HepG2 (cell line): Measurements from ENCODE around the gene NFS1. TPM values are rescaled to one million over a fixed set of nuclear protein-coding genes. Genes with fewer than 3 reads are reported as not detected.
A peak's percentile ranks its signal among the peaks of the same experiment; 100 is the strongest.

Experiments used
- FOXK2 ChIP-seq: fragments of 450-650 bp; IDR thresholded peaks from 2 replicates; pipeline ENCODE4 v1.6.1; 2016
- GABPB1 ChIP-seq: IDR thresholded peaks from 2 replicates; pipeline ENCODE4 v1.6.1; 2016; ENCODE audit warnings: mild to moderate bottlenecking, missing genetic modification reagents, moderate library complexity, missing compliant biosample characterization
- GFI1 ChIP-seq: sonication (generic); formaldehyde crosslinking; IDR thresholded peaks from 2 replicates; pipeline ENCODE4 v1.5.0; 2020; ENCODE audit warnings: missing genetic modification reagents, mild to moderate bottlenecking, borderline replicate concordance
- HNRNPK ChIP-seq: fragments of 200-400 bp; formaldehyde crosslinking; IDR thresholded peaks from 2 replicates; pipeline ENCODE4 v1.6.1; 2018; ENCODE audit warnings: low read length, low read depth, moderate library complexity, mild to moderate bottlenecking; ENCODE audit not compliant: poor library complexity, severe bottlenecking
- MATR3 ChIP-seq: sonication (generic); formaldehyde crosslinking; IDR thresholded peaks from 2 replicates; pipeline ENCODE4 v1.4.0; 2020; ENCODE audit warnings: missing genetic modification reagents
- MEIS2 ChIP-seq: sonication (generic); formaldehyde crosslinking; IDR thresholded peaks from 2 replicates; pipeline ENCODE4 v1.9.0; 2021; ENCODE audit warnings: mild to moderate bottlenecking, missing genetic modification reagents
- NR2F6 ChIP-seq, 2 experiments: IDR thresholded peaks; 2 replicates each; pipeline ENCODE4 v1.6.1; 2016; ENCODE audit warnings: antibody characterized with exemption in 1 of 2, mild to moderate bottlenecking in 1 of 2
- PRMT3 ChIP-seq: sonication (generic); formaldehyde crosslinking; IDR thresholded peaks from 2 replicates; pipeline ENCODE4 v1.8.1; 2022; ENCODE audit warnings: low read depth, mild to moderate bottlenecking, moderate library complexity, missing genetic modification reagents, borderline replicate concordance
- SETDB1 ChIP-seq: sonication (generic); formaldehyde crosslinking; IDR thresholded peaks from 2 replicates; pipeline ENCODE4 v1.5.1; 2020; ENCODE audit warnings: missing genetic modification reagents, mild to moderate bottlenecking, borderline replicate concordance
- TBX2 ChIP-seq: sonication (generic); formaldehyde crosslinking; IDR thresholded peaks from 2 replicates; pipeline ENCODE4 v1.5.0; 2020; ENCODE audit warnings: missing genetic modification reagents, mild to moderate bottlenecking, borderline replicate concordance
- TFE3 ChIP-seq: IDR thresholded peaks from 2 replicates; pipeline ENCODE4 v1.6.1; 2016
- TMF1 ChIP-seq: sonication (generic); formaldehyde crosslinking; IDR thresholded peaks from 2 replicates; pipeline ENCODE4 v1.8.1; 2022; ENCODE audit warnings: low read depth, missing genetic modification reagents
- ZNF160 ChIP-seq: sonication (generic); formaldehyde crosslinking; IDR thresholded peaks from 2 replicates; pipeline ENCODE4 v1.8.0; 2022; ENCODE audit warnings: mild to moderate bottlenecking, inconsistent platforms, missing genetic modification reagents
- ZNF343 ChIP-seq: sonication (generic); formaldehyde crosslinking; IDR thresholded peaks from 2 replicates; pipeline ENCODE4 v1.4.0; 2020; ENCODE audit warnings: mild to moderate bottlenecking, missing genetic modification reagents
- ZNF83 ChIP-seq: sonication (generic); formaldehyde crosslinking; IDR thresholded peaks from 2 replicates; pipeline ENCODE4 v1.4.0; 2020; ENCODE audit warnings: missing genetic modification reagents, mild to moderate bottlenecking, borderline replicate concordance
- ZNF850 ChIP-seq: sonication (generic); formaldehyde crosslinking; conservative IDR thresholded peaks from 2 replicates; pipeline ENCODE4 v1.9.0; 2021; ENCODE audit warnings: mild to moderate bottlenecking, missing genetic modification reagents
- polyA plus RNA-seq, 8 experiments: library from polyadenylated mRNA; depleted of rRNA in 3 of 8; stranded (reverse) in 7 of 8; unstranded in 1 of 8; fragments of >200 nt; fragmentation: Illumina TruSeq in 4 of 8; extraction: Trizol in 4 of 8; gene quantifications; 2 replicates each; pipeline versions ENCODE4 v1.2.1 to v1.2.3, GENCODE V29; 2011 to 2016; ENCODE audit warnings: low read depth in 4 of 8, missing spikeins in 1 of 8, mixed read lengths in 1 of 8; ENCODE audit not compliant: insufficient read depth in 1 of 8
- total RNA-seq, 5 experiments: library from RNA; depleted of rRNA; stranded (reverse); fragments of >200 nt; fragmentation: Illumina TruSeq; extraction: Trizol; gene quantifications; 2 replicates each; pipeline ENCODE4 v1.2.3, GENCODE V29; 2016; ENCODE audit warnings: low read depth in 1 of 5
- TF ChIP-seq, protein P1 (sequence below): sonication (generic); formaldehyde crosslinking; conservative IDR thresholded peaks from 2 replicates; pipeline ENCODE4 v1.4.0; 2020; ENCODE audit warnings: mild to moderate bottlenecking, missing genetic modification reagents, moderate library complexity
- TF ChIP-seq, protein P2 (sequence below): sonication (generic); formaldehyde crosslinking; IDR thresholded peaks from 2 replicates; pipeline ENCODE4 v1.4.0; 2020; ENCODE audit warnings: missing genetic modification reagents
- TF ChIP-seq, protein P3 (sequence below): IDR thresholded peaks from 2 replicates; pipeline ENCODE4 v1.6.1; 2016; ENCODE audit warnings: low read depth, borderline replicate concordance
- TF ChIP-seq, protein P4 (sequence below): IDR thresholded peaks from 2 replicates; pipeline ENCODE4 v1.6.1; 2016; ENCODE audit warnings: missing compliant biosample characterization, missing genetic modification reagents, borderline replicate concordance

Gene NFS1
- total and polyA plus RNA-seq, 2 of the 13 experiments (the other 11 are each of a cell fraction or from before 2014, with no cell fraction given), result 65.9 to 88.1 TPM

GRCh38 chr20:35619196-35620095 is 79.7 kb downstream of the NFS1 start (continued):
- TF ChIP-seq ZNF83 (CRISPR knock-in tag) (peak; percentile 83; the same call in 1 of the 2 replicates), GFI1 (CRISPR knock-in tag) (peak; percentile 38; the same call in 1 of the 2 replicates), TMF1 (CRISPR knock-in tag) (0 out of 2 replicates have a peak, but pooled peaks have one; percentile 95), HNRNPK (peak; percentile 42), ZNF850 (CRISPR knock-in tag) (no peak), NR2F6 (IDR thresholded peaks at IDR 0.05) (peak; percentile 58; the same call in 1 of the 2 replicates), NR2F6 (CRISPR knock-in tag; IDR thresholded peaks at IDR 0.05) (peak; percentile 55; the same call in 1 of the 2 replicates), ZNF343 (CRISPR knock-in tag) (peak; percentile 81; the same call in 1 of the 2 replicates), GABPB1 (peak; percentile 83), MATR3 (CRISPR knock-in tag) (no peak), SETDB1 (CRISPR knock-in tag) (0 out of 2 replicates have a peak, but pooled peaks have one; percentile 31), ZNF160 (peak; percentile 91; the same call in 1 of the 2 replicates), MEIS2 (CRISPR knock-in tag) (peak; percentile 86; the same call in 1 of the 2 replicates), PRMT3 (CRISPR knock-in tag) (peak; percentile 77; the same call in 1 of the 2 replicates), TBX2 (peak; percentile 90), FOXK2 (no peak), TFE3 (CRISPR knock-in tag) (peak; percentile 70; the same call in 1 of the 2 replicates)
- TF ChIP-seq, protein P1, sequence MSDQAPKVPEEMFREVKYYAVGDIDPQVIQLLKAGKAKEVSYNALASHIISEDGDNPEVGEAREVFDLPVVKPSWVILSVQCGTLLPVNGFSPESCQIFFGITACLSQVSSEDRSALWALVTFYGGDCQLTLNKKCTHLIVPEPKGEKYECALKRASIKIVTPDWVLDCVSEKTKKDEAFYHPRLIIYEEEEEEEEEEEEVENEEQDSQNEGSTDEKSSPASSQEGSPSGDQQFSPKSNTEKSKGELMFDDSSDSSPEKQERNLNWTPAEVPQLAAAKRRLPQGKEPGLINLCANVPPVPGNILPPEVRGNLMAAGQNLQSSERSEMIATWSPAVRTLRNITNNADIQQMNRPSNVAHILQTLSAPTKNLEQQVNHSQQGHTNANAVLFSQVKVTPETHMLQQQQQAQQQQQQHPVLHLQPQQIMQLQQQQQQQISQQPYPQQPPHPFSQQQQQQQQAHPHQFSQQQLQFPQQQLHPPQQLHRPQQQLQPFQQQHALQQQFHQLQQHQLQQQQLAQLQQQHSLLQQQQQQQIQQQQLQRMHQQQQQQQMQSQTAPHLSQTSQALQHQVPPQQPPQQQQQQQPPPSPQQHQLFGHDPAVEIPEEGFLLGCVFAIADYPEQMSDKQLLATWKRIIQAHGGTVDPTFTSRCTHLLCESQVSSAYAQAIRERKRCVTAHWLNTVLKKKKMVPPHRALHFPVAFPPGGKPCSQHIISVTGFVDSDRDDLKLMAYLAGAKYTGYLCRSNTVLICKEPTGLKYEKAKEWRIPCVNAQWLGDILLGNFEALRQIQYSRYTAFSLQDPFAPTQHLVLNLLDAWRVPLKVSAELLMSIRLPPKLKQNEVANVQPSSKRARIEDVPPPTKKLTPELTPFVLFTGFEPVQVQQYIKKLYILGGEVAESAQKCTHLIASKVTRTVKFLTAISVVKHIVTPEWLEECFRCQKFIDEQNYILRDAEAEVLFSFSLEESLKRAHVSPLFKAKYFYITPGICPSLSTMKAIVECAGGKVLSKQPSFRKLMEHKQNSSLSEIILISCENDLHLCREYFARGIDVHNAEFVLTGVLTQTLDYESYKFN, result peak; percentile 56
- TF ChIP-seq, protein P2, sequence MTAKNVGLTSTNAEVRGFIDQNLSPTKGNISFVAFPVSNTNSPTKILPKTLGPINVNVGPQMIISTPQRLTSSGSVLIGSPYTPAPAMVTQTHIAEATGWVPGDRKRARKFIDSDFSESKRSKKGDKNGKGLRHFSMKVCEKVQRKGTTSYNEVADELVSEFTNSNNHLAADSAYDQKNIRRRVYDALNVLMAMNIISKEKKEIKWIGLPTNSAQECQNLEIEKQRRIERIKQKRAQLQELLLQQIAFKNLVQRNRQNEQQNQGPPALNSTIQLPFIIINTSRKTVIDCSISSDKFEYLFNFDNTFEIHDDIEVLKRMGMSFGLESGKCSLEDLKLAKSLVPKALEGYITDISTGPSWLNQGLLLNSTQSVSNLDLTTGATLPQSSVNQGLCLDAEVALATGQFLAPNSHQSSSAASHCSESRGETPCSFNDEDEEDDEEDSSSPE (CRISPR knock-in tag), result peak; percentile 95
- TF ChIP-seq, protein P3, sequence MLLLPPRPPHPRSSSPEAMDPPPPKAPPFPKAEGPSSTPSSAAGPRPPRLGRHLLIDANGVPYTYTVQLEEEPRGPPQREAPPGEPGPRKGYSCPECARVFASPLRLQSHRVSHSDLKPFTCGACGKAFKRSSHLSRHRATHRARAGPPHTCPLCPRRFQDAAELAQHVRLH (CRISPR knock-in tag), result peak; percentile 89; the same call in 1 of the 2 replicates
- TF ChIP-seq, protein P4, sequence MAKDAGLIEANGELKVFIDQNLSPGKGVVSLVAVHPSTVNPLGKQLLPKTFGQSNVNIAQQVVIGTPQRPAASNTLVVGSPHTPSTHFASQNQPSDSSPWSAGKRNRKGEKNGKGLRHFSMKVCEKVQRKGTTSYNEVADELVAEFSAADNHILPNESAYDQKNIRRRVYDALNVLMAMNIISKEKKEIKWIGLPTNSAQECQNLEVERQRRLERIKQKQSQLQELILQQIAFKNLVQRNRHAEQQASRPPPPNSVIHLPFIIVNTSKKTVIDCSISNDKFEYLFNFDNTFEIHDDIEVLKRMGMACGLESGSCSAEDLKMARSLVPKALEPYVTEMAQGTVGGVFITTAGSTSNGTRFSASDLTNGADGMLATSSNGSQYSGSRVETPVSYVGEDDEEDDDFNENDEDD (CRISPR knock-in tag), result peak; percentile 94
